Fibroblast of lung (primary cell): Measurements from ENCODE around the gene KNDC1.

ENCODE experiments used
- CTCF ChIP-seq, 2 donors: IDR thresholded peaks in 1 of 2; conservative IDR thresholded peaks in 1 of 2; 1 replicate in 1 of 2; 2 replicates in 1 of 2; pipeline ENCODE4 v1.5.1; 2011 to 2012; ENCODE audit warnings: low read length in 2 of 2, control low read depth in 1 of 2, inconsistent platforms in 1 of 2, low read depth in 1 of 2, mild to moderate bottlenecking in 1 of 2
- EZH2 ChIP-seq: IDR thresholded peaks from 2 replicates; pipeline ENCODE4 v1.5.1; 2012; ENCODE audit warnings: low read length, control low read depth, mild to moderate bottlenecking; ENCODE audit errors: missing control alignments

DNA sequence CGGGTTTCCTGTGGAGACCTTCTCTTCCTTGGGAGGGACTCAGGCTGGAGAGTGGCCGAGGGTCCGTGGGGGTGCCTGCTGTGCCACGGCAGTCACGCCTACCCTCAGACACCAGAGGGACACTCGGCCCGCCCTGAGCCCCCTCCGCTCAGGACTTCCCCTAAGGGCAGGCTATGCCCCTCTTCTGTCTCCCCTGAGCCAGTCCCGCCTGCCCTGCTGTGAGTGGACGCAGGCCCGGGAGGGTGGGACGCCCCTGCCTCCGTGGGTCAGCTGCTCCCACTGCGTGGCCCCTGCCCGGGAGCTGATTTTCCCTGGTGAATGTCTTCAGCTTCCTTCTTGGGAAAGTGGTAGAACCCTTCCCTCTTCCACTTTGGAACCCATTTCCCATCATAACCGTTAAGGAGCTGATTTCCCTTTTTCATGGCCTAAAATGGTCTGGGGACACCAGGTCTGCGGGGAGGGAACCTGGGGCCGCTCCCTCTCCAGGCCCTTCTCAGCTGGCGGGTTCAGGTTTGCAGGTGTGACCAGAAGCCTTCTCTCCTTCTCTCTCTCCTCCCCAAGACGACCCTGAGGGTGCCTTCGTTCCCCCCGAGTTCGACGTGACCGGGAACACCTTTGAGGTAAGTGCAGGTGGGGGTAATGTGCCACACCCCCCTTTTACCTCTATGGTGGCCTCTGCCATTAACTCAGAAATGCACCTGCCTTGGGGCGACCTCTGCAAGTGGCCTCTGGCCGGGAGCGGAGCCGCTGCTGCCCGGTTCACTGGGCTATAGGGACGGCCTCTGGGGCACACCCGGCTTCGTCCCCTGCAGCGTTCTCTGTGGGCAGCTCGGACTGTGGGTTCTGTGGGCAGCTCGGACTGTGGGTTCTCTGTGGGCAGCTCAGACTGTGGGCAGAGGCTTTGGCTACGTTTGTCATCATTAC is 7.9 kb downstream of the KNDC1 start:
- TF ChIP-seq CTCF (conservative IDR thresholded peaks at IDR 0.05 in 1 of 2, IDR thresholded peaks at IDR 0.05 in 1 of 2; ENCODE audit: low read depth in 1 of 2, low read length in 2 of 2) (no peak), EZH2 (no peak)
